Prostate gland (tissue), 2 donors: Measurements from ENCODE around the gene RAB40C.

Experiments used
- POLR2A ChIP-seq: fragments of 450-650 bp; IDR thresholded peaks from one replicate; pipeline ENCODE4 v1.6.1; 2016; ENCODE audit warnings: antibody characterized with exemption, mild to moderate bottlenecking
- POLR2AphosphoS5 ChIP-seq: sonication (generic); formaldehyde crosslinking; IDR thresholded peaks from one replicate; pipeline ENCODE4 v1.6.1; 2017; ENCODE audit warnings: antibody characterized with exemption
- TF ChIP-seq, protein P1 (sequence below), 4 experiments: fragments of 200-600 bp in 2 of 4; fragments of 450-650 bp in 2 of 4; sonication (generic) in 2 of 4; IDR thresholded peaks; 1 replicate in 3 of 4; 2 replicates in 1 of 4; pipeline ENCODE4 v1.5.1; 2016 to 2019; ENCODE audit warnings: antibody characterized with exemption in 4 of 4, mild to moderate bottlenecking in 2 of 4, moderate library complexity in 2 of 4

DNA sequence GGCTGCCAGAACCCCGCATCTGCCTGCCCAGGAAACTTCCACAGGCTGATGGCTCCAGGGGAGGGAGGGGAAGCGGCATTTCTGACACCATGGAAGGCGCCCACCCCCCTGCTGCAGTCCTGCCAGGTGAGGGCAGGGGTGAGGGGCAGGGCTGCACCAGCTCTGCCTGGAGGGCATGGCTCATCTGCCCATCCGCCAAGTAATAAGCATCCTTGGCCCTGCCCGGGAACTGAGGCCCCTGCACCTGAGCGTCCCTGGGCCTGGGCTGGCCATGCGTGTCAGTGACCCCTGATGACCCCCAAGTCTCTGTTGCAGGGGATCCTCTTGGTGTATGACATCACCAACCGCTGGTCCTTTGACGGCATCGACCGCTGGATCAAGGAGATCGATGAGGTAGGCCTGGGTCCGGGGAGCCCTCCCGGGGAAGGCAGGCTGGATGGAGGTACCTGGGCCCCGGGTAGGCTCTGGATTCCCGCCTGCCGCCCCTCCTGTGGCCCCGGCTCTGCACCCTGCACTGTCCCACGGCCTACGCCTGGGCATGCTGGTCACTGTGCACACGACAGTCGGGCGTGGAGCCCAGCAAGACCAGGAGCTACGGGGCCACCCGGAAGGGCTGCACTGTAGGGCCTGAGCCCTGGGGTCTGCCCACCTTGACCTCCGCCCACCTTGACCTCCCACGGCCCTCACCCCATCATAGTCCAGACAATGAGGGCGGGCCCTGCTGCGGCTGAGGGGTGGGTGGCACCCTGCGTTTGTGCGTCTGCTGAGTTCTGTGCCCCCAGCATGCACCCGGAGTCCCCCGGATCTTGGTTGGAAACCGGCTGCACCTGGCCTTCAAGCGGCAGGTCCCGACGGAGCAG is 35.5 kb downstream of the RAB40C start:
- TF ChIP-seq, protein P1, sequence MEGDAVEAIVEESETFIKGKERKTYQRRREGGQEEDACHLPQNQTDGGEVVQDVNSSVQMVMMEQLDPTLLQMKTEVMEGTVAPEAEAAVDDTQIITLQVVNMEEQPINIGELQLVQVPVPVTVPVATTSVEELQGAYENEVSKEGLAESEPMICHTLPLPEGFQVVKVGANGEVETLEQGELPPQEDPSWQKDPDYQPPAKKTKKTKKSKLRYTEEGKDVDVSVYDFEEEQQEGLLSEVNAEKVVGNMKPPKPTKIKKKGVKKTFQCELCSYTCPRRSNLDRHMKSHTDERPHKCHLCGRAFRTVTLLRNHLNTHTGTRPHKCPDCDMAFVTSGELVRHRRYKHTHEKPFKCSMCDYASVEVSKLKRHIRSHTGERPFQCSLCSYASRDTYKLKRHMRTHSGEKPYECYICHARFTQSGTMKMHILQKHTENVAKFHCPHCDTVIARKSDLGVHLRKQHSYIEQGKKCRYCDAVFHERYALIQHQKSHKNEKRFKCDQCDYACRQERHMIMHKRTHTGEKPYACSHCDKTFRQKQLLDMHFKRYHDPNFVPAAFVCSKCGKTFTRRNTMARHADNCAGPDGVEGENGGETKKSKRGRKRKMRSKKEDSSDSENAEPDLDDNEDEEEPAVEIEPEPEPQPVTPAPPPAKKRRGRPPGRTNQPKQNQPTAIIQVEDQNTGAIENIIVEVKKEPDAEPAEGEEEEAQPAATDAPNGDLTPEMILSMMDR (IDR thresholded peaks at IDR 0.05): no peak
- no peak for TF ChIP-seq POLR2A
- no peak for TF ChIP-seq POLR2AphosphoS5
